Pancreas (tissue), 10 donors: Measurements from ENCODE around the gene PPIAL4G. TPM values are rescaled to one million over a fixed set of nuclear protein-coding genes. Genes with fewer than 3 reads are reported as not detected.
"Not testable (repeated sequence)": the region's sequence is repeated elsewhere in the genome, so short reads cannot be mapped to it uniquely, and the experiment has no call there.

ENCODE experiments used
- ATAC-seq, 4 donors: fragments of 200-7000 bp; cut with Tn5 transposase; one replicate each; pipeline versions ENCODE4 v1.8.0 to v1.9.1; 2020; ENCODE audit warnings: mild to moderate bottlenecking in 4 of 4, moderate library complexity in 4 of 4
- DNase-seq, 6 donors: peaks; one replicate each; pipeline ENCODE4 v3.0.0-alpha.2; 2020
- FAIRE-seq: peaks from 2 replicates; lab custom pipeline; 2012; peaks lifted over from hg19 to GRCh38; lab: Jason Lieb, UNC
- H3K27ac ChIP-seq, 4 donors: fragments of 200-600 bp; sonication (generic); 1 replicate in 3 of 4; 2 replicates in 1 of 4; pipeline versions ENCODE4 v1.5.0 to v1.8.0; 2020
- H3K27me3 ChIP-seq, 4 donors: fragments of 200-600 bp; one replicate each; pipeline ENCODE4 v1.8.0; 2021
- H3K36me3 ChIP-seq, 3 donors: fragments of 200-600 bp; sonication (generic) in 1 of 3; one replicate each; pipeline versions ENCODE4 v1.5.0 to v1.8.0; 2020 to 2021
- H3K4me1 ChIP-seq, 3 donors: fragments of 200-600 bp; one replicate each; pipeline ENCODE4 v1.8.0; 2021
- H3K4me3 ChIP-seq, 4 donors: fragments of 200-600 bp; sonication (generic) in 2 of 4; one replicate each; pipeline versions ENCODE4 v1.5.0 to v1.8.0; 2020 to 2021
- H3K9me3 ChIP-seq, 4 donors: fragments of 200-600 bp; one replicate each; pipeline ENCODE4 v1.8.0; 2021
- CTCF ChIP-seq, 4 donors: fragments of 200-600 bp; sonication (generic) in 3 of 4; IDR thresholded peaks; one replicate each; pipeline versions ENCODE4 v1.5.0 to v1.8.0; 2021; ENCODE audit warnings: antibody characterized with exemption in 4 of 4
- WGBS, 2 donors: extraction: QIAGEN DNeasy Blood & Tissue Kit; methylation state at CpG; one replicate each; pipeline ENCODE4 v1.1.7; 2013; 5-methylcytosine and 5-hydroxymethylcytosine counted together
- intact Hi-C, 3 donors: fragments of 100-400 bp; cut with DNase I; formaldehyde crosslinking; loops; one replicate each; pipeline versions ENCODE4 v1.11.1 to v1.14.2; 2022
- polyA plus RNA-seq, 2 donors: library from polyadenylated mRNA; stranded (reverse); fragments of 200-250 nt; gene quantifications; one replicate each; pipeline ENCODE4 v1.2.3, GENCODE V29; 2013
- total RNA-seq, 6 donors: library from RNA; stranded (reverse); fragmentation: NEBNext Ultra II Directional in 4 of 6; extraction: Animal tissue kit (Norgen Biotek cat#: 25700) in 4 of 6; gene quantifications; one replicate each; pipeline versions ENCODE4 v1.2.1 to v1.2.4, GENCODE V29; 2021 to 2023
- donor health status: healthy with polysubstance abuse.
- donor health status: DM: no; HTN: no; CAD: no; lungs with moderate emphysema.
- donor health status: DM: no; HTN: no; CAD: no.
- donor health status: control.
- donor health status: control.
- donor health status: Bipolar disorder and iron deficiency.
- donor health status: DM: yes; HTN: yes; CAD: no.
- donor health status: DM: no; HTN: no; CAD: no.
- donor health status: DM: no; HTN: no; CAD: no.
- donor health status: DM: yes; HTN: yes; CAD: no.

The PPIAL4G gene
- total and polyA plus RNA-seq, 8 donors, result 0.05 to 0.09 TPM; not detected in 6

DNA sequence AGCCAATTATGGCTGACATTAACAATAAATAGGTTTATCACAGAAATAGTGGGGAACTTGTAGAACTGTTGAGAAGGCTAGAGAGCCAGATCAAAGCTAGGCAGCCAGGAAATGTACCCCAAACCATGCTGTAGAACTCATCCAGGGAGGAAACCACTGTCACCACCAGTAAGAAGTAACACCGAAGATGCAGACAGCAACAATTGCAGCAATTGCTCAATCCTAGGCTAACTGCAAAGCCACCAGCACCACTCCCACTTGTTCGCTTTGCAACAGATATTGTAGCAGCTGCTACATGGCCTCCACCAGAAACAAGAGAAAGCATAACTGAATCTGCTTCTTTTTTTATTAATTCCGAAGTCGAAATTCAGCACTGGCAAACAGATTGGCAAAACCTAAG, 2.0 kb downstream of the PPIAL4G start:
- ATAC-seq, H3K27me3 ChIP-seq, H3K36me3 ChIP-seq, H3K27ac ChIP-seq, FAIRE-seq, H3K9me3 ChIP-seq, DNase-seq, H3K4me1 ChIP-seq, H3K4me3 ChIP-seq, intact Hi-C loops: not testable (repeated sequence)
- WGBS, 2 donors, result 64 to 83% methylated on average over 1 of the region's 4 CpGs

DNA sequence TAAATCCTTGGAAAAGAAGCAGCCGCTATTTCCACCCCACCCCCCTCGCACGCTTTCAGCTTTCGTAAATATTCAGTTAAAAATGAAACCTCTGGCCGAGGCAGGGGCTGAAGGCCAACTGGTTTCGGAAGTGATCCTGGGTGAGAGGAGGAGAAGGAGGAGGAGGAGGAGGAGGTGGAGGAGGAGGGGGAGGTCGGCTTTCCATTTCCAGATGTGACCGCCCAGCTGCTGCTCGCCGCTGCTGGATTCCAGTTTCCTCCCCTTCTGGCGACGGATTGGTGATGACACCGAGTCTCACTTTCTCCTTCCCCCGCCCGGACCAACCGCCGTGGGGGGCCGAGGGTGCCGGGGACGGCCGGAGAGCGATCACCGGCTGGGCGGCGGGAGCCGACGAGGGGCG, 23.4 kb downstream of the PPIAL4G start:
- H3K27ac ChIP-seq, result peak overlapping the region in 1 of 4 donors; percentile 94
- intact Hi-C loops, result not testable (repeated sequence)

GRCh38 chr1:148458901-148459581, 24.1 kb downstream of the PPIAL4G start:
- FAIRE-seq, H3K36me3 ChIP-seq, H3K4me1 ChIP-seq, H3K27me3 ChIP-seq, ATAC-seq, H3K9me3 ChIP-seq, intact Hi-C loops: not testable (repeated sequence)
- WGBS, 2 donors, result 1% methylated on average over 13 to 58 of the region's 63 CpGs
- Histone ChIP-seq H3K27ac (peak overlapping the region; percentile 78 to 94 (median 90)), H3K4me3 (peak overlapping the region; percentile 31 to 61 (median 43))
- DNase-seq, result peak; percentile 28 to 76 (median 58)

More for the DNA sequence above, 23.4 kb downstream of the PPIAL4G start:
- H3K4me1 ChIP-seq, H3K9me3 ChIP-seq, FAIRE-seq, H3K36me3 ChIP-seq, DNase-seq, ATAC-seq, H3K27me3 ChIP-seq: not testable (repeated sequence)
- peak overlapping the region in 1 of 4 donors; percentile 61 for H3K4me3 ChIP-seq
- WGBS, 2 donors, result 0% methylated on average over 2 of the region's 28 CpGs; no CpG with 5 or more reads in 1 of the 2 donors

DNA sequence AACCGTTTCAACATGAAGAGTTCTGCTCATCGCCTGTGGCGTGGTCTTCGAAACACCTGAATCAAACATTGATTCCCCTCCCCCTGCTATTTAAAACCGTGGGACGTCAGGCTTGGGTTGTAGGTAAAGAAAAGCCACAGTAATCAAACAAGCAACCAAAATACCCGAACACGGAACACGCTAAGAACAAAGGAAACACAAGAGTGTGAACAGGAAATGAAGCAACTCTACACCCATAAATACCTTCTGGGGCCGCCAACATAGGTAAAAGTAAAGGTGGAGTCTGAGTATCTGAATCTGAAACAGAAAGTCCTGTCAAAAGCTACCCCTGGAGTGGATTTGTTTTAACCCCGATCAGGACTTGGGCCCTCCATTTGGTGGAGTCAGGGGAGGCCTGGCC, 24.7 kb downstream of the PPIAL4G start:
- H3K9me3 ChIP-seq, intact Hi-C loops, ATAC-seq, H3K27me3 ChIP-seq, H3K4me1 ChIP-seq, FAIRE-seq, DNase-seq, H3K36me3 ChIP-seq: not testable (repeated sequence)
- Histone ChIP-seq H3K4me3 (peak overlapping the region in 3 of 4 donors; percentile 31 to 61 (median 49)), H3K27ac (peak overlapping the region; percentile 78 to 94 (median 90))
- WGBS, 2 donors, result 1% methylated on average over 10 of the region's 11 CpGs

- H3K9me3 ChIP-seq, H3K36me3 ChIP-seq, FAIRE-seq, H3K4me3 ChIP-seq, intact Hi-C loops, ATAC-seq, H3K27ac ChIP-seq, H3K27me3 ChIP-seq, H3K4me1 ChIP-seq, DNase-seq: not testable (repeated sequence)
- WGBS, 2 donors, result 25 to 36% methylated on average over 2 of the region's 2 CpGs
These were observed 30.3 kb downstream of the PPIAL4G start for GRCh38 chr1:148452845-148453244.

- H3K27me3 ChIP-seq, DNase-seq, intact Hi-C loops, H3K36me3 ChIP-seq, H3K27ac ChIP-seq, H3K4me1 ChIP-seq, FAIRE-seq, H3K9me3 ChIP-seq, ATAC-seq, H3K4me3 ChIP-seq: not testable (repeated sequence)
- WGBS, 2 donors, result 91% methylated on average over 5 of the region's 5 CpGs
These were observed 43.3 kb downstream of the PPIAL4G start for GRCh38 chr1:148439654-148440325.

DNA sequence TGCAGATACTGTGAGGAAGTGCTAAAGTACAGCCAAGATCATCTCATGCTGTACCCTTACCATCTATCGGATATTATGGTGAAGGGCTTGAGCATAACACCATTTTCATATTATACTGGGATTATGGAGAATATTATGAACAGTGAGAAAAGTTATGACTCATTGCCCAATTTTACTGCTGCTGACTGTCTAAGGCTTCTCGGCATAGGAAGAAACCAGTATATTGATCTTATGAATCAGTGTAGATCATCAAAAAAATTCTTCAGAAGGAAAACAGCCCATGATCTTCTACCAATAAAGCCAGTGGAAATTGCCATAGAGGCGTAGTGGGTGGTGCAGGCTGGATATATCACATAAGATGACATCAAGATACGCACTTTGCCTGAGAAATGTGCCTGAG, 47.7 kb downstream of the PPIAL4G start:
- no peak for TF ChIP-seq CTCF (IDR thresholded peaks at IDR 0.05)
- DNase-seq (no peak), FAIRE-seq (no peak), ATAC-seq (no peak)
- 95 to 97% methylated on average over 4 of the region's 4 CpGs for WGBS, 2 donors
- Histone ChIP-seq H3K27me3 (no peaks in the 10 kb centered on the region), H3K36me3 (no peaks in the 10 kb centered on the region), H3K4me1 (peaks cover 0 to 12% (median 0%) of the 10 kb centered on the region in 3 donors), H3K9me3 (no peaks in the 10 kb centered on the region), H3K27ac (no peak overlapping the region), H3K4me3 (no peak overlapping the region)
- intact Hi-C loops, result no loop called here
